ENCODE data around the gene PLA2G2F. TPM values are rescaled to one million over a fixed set of nuclear protein-coding genes. Genes with fewer than 3 reads are reported as not detected.
"Not testable (repeated sequence)": the region's sequence is repeated elsewhere in the genome, so short reads cannot be mapped to it uniquely, and the experiment has no call there.

The PLA2G2F gene
- total RNA-seq, 1 experiment from 2014 or later, result not detected

DNA sequence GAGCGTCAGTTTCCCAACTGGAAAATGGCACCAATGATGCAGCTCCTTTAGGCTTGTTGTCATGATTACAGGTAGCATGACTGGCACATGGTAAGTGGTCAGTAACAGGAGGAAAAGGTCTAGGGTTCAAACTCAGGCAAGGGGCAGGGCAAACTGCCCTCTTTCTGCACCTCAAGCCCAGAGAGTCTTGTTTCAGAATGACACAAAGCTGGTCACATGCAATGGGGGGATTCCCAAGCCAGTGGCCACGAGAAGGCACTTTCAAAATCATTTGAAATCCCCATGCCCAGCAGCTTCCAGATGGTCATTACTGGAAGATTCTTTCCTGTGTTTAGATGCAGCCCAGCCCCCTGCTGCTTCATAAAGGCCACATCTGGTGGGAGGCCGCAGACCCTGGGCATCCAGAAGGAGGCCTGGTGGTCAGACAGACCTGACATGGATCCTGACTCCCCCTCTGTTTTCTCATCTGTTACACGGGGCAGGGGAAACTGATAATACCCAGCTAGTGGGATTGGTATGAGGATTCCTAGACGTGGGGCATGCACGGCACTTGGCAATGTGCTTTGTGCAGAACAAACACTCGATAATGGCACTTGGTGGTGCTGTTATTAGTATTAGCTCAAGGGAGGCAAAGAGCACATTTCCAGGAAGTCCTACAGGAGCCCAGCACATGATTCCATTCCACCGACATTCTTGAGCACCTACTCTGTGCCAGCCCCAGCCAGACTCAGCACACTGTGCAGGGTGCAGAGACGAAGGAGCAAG lies 12.9 kb upstream of the PLA2G2F start:
- intact Hi-C loops (cut with micrococcal nuclease; ENCODE audit: unreplicated experiment), result no loop called here
- peaks cover 12% of the 10 kb centered on the region for H3K4me1 ChIP-seq (ENCODE audit: insufficient read depth, low read length, poor library complexity, severe bottlenecking)
- no TSS peak for BruUV-seq (replicated peaks)
- CTCF ChIA-PET, result interaction anchor here (0.5 kb wide), 1 partner anchor 209 kb away, joined by 5 read pairs; no protein-coding TSS in a partner anchor
- no peak overlapping the region for H3K4me3 ChIP-seq (ENCODE audit: low read depth, low read length, poor library complexity, severe bottlenecking)
- POLR2A ChIA-PET (ENCODE audit: low non-redundant PET), result no interaction called here
- no peak for TF ChIP-seq EZH2 (IDR thresholded peaks at IDR 0.05; ENCODE audit: borderline replicate concordance, low read depth, low read length, poor library complexity, severe bottlenecking)
- TF ChIP-seq, protein P1, sequence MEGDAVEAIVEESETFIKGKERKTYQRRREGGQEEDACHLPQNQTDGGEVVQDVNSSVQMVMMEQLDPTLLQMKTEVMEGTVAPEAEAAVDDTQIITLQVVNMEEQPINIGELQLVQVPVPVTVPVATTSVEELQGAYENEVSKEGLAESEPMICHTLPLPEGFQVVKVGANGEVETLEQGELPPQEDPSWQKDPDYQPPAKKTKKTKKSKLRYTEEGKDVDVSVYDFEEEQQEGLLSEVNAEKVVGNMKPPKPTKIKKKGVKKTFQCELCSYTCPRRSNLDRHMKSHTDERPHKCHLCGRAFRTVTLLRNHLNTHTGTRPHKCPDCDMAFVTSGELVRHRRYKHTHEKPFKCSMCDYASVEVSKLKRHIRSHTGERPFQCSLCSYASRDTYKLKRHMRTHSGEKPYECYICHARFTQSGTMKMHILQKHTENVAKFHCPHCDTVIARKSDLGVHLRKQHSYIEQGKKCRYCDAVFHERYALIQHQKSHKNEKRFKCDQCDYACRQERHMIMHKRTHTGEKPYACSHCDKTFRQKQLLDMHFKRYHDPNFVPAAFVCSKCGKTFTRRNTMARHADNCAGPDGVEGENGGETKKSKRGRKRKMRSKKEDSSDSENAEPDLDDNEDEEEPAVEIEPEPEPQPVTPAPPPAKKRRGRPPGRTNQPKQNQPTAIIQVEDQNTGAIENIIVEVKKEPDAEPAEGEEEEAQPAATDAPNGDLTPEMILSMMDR (conservative IDR thresholded peaks at IDR 0.05; ENCODE audit: low read depth, low read length), result no peak
- no peak overlapping the region for H3K27ac ChIP-seq (ENCODE audit: low read depth, low read length, poor library complexity, severe bottlenecking)
- no peaks in the 10 kb centered on the region for H3K9me3 ChIP-seq (ENCODE audit: low read depth, low read length, poor library complexity, severe bottlenecking)
- H3K36me3 ChIP-seq (ENCODE audit: insufficient read depth, low read length, poor library complexity, severe bottlenecking), result no peaks in the 10 kb centered on the region
- H3K27me3 ChIP-seq (replicated peaks; ENCODE audit: insufficient read depth, low read depth, low read length, poor library complexity), result peaks cover 3% of the 10 kb centered on the region
- DNase-seq (ENCODE audit: low spot score), result no peak

DNA sequence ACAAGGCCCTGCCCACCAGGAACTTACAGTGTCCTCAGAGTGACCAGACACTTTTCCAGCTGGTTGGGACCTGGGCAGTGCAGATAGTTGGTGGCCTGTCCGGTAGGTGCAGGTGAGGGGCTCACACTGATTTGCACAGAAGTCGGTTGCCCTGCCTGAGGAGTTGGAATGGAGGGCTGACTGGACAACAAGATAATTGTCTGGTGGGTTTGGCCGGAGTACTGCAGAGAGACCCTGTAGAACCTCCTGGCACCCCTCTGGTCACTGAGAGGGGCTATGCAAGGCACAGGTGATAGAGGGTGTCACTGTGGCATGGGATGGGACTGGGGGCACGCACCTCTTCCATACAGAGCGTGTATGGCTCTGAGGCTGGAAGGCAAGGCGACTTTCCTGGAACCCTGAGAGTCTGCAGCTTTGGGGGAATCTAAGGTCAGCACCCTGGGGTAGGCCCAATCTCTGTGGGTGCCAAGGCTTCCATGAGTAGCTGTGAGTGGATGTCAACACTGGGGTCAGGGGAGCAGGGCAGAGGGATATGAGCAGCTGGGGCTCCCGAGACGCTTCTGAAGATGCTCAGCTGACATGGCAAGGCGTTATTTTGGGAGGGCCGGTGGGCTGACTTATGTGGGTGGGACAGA lies 12.2 kb upstream of the PLA2G2F start:
- TF ChIP-seq EZH2 (IDR thresholded peaks at IDR 0.05; ENCODE audit: borderline replicate concordance, low read depth, low read length, poor library complexity, severe bottlenecking), result no peak
- TF ChIP-seq, protein P1 (conservative IDR thresholded peaks at IDR 0.05; ENCODE audit: low read depth, low read length), result no peak
- Histone ChIP-seq H3K9me3 (ENCODE audit: low read depth, low read length, poor library complexity, severe bottlenecking) (no peaks in the 10 kb centered on the region), H3K36me3 (ENCODE audit: insufficient read depth, low read length, poor library complexity, severe bottlenecking) (no peaks in the 10 kb centered on the region), H3K4me1 (ENCODE audit: insufficient read depth, low read length, poor library complexity, severe bottlenecking) (peaks cover 12% of the 10 kb centered on the region), H3K4me3 (ENCODE audit: low read depth, low read length, poor library complexity, severe bottlenecking) (no peak overlapping the region), H3K27ac (ENCODE audit: low read depth, low read length, poor library complexity, severe bottlenecking) (no peak overlapping the region), H3K27me3 (replicated peaks; ENCODE audit: insufficient read depth, low read depth, low read length, poor library complexity) (no peaks in the 10 kb centered on the region)
- BruUV-seq (replicated peaks), result no TSS peak
- ChIA-PET CTCF (no interaction called here), POLR2A (ENCODE audit: low non-redundant PET) (no interaction called here)
- DNase-seq (ENCODE audit: low spot score), result no peak
- intact Hi-C loops (cut with micrococcal nuclease; ENCODE audit: unreplicated experiment), result no loop called here

DNA sequence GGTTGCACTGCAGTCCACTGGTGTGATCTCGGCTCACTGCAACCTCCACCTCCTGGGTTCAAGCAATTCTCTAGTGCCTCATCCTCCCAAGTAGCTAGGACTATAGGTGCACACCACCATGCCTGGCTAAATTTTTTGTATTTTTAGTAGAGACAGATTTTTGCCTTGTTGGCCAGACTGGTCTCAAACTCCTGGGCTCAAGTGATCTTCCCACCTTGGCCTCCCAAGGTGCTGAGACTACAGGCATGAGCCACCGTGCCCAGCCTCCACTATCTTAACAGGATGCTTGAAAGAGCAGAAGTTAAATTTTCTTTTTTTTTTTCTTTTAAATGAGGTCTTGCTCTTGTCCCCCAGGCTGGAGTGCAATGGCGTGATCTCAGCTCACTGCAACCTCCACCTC lies 8.6 kb upstream of the PLA2G2F start:
- H3K36me3 ChIP-seq (ENCODE audit: insufficient read depth, low read length, poor library complexity, severe bottlenecking); H3K27me3 ChIP-seq (replicated peaks; ENCODE audit: insufficient read depth, low read depth, low read length, poor library complexity); intact Hi-C loops (cut with micrococcal nuclease; ENCODE audit: unreplicated experiment); H3K4me3 ChIP-seq (ENCODE audit: low read depth, low read length, poor library complexity, severe bottlenecking); H3K27ac ChIP-seq (ENCODE audit: low read depth, low read length, poor library complexity, severe bottlenecking); DNase-seq (ENCODE audit: low spot score); H3K4me1 ChIP-seq (ENCODE audit: insufficient read depth, low read length, poor library complexity, severe bottlenecking); BruUV-seq (replicated peaks); POLR2A ChIA-PET (ENCODE audit: low non-redundant PET); CTCF ChIA-PET; H3K9me3 ChIP-seq (ENCODE audit: low read depth, low read length, poor library complexity, severe bottlenecking): not testable (repeated sequence)
